Lower lobe of right lung (tissue), 2 donors: ENCODE measurements around the gene RABGEF1. TPM values are rescaled to one million over a fixed set of nuclear protein-coding genes. Genes with fewer than 3 reads are reported as not detected.
"Not testable (repeated sequence)": the region's sequence is repeated elsewhere in the genome, so short reads cannot be mapped to it uniquely, and the experiment has no call there.

Source experiments
- ATAC-seq, 2 donors: fragments of 200-7000 bp; cut with Tn5 transposase; one replicate each; pipeline ENCODE4 v1.9.1; 2020 to 2022; ENCODE audit warnings: mild to moderate bottlenecking in 2 of 2, moderate library complexity in 2 of 2
- DNase-seq: peaks from one replicate; pipeline ENCODE4 v3.0.0-alpha.2; 2020
- H3K27ac ChIP-seq: fragments of 200-600 bp; one replicate; pipeline ENCODE4 v1.8.0; 2022
- H3K27me3 ChIP-seq: fragments of 200-600 bp; one replicate; pipeline ENCODE4 v1.8.0; 2022; ENCODE audit warnings: low read depth
- H3K36me3 ChIP-seq: fragments of 200-600 bp; one replicate; pipeline ENCODE4 v1.8.0; 2022; ENCODE audit warnings: mild to moderate bottlenecking
- H3K4me1 ChIP-seq: fragments of 200-600 bp; one replicate; pipeline ENCODE4 v1.8.0; 2022
- H3K4me3 ChIP-seq: fragments of 200-600 bp; one replicate; pipeline ENCODE4 v1.8.0; 2022; ENCODE audit warnings: mild to moderate bottlenecking
- H3K9me3 ChIP-seq: fragments of 200-600 bp; one replicate; pipeline ENCODE4 v1.8.0; 2022
- intact Hi-C: fragments of 100-400 bp; cut with DNase I; formaldehyde crosslinking; loops from one replicate; pipeline ENCODE4 v1.11.0; 2022
- total RNA-seq: library from RNA; stranded (reverse); fragmentation: NEBNext Ultra II Directional; extraction: Animal tissue kit (Norgen Biotek cat#: 25700); gene quantifications from one replicate; pipeline ENCODE4 v1.2.1, GENCODE V29; 2021
- TF ChIP-seq, protein P1 (sequence below): fragments of 200-600 bp; IDR thresholded peaks from one replicate; pipeline ENCODE4 v1.8.0; 2022; ENCODE audit warnings: antibody characterized with exemption, mild to moderate bottlenecking
- donor health status: DM: no; HTN: yes; CAD: no; lungs with severe emphysema.

RABGEF1 gene
- total RNA-seq, 1 donor from 2014 or later = 24.1 TPM

DNA sequence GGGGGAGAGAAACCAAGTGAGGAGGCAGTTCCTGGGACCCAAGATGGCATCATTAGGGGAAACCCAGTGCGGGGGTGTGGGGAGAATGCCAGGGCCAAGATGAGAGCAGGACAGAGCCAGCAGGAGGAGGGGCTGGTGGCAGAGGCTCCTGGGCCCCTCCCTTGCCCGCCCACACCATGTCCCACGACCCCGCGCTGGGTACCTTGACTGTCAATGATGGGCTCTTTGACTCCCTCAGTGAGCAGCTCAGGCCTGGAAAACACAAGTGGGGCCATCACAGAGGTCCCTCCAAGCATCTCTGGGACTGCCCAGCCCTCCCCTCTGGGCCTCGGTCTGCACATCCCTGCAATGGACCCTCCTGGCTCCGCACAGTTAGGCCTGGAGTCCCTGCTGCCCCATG is 75.4 kb downstream of the RABGEF1 start:
- intact Hi-C loops = no loop called here
- Histone ChIP-seq H3K36me3 (peaks cover 9% of the 10 kb centered on the region), H3K27ac (no peak overlapping the region), H3K27me3 (no peaks in the 10 kb centered on the region), H3K4me3 (no peak overlapping the region), H3K4me1 (no peaks in the 10 kb centered on the region), H3K9me3 (no peaks in the 10 kb centered on the region)
- no peak for ATAC-seq
- DNase-seq = no peak
- TF ChIP-seq, protein P1, sequence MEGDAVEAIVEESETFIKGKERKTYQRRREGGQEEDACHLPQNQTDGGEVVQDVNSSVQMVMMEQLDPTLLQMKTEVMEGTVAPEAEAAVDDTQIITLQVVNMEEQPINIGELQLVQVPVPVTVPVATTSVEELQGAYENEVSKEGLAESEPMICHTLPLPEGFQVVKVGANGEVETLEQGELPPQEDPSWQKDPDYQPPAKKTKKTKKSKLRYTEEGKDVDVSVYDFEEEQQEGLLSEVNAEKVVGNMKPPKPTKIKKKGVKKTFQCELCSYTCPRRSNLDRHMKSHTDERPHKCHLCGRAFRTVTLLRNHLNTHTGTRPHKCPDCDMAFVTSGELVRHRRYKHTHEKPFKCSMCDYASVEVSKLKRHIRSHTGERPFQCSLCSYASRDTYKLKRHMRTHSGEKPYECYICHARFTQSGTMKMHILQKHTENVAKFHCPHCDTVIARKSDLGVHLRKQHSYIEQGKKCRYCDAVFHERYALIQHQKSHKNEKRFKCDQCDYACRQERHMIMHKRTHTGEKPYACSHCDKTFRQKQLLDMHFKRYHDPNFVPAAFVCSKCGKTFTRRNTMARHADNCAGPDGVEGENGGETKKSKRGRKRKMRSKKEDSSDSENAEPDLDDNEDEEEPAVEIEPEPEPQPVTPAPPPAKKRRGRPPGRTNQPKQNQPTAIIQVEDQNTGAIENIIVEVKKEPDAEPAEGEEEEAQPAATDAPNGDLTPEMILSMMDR = no peak

DNA sequence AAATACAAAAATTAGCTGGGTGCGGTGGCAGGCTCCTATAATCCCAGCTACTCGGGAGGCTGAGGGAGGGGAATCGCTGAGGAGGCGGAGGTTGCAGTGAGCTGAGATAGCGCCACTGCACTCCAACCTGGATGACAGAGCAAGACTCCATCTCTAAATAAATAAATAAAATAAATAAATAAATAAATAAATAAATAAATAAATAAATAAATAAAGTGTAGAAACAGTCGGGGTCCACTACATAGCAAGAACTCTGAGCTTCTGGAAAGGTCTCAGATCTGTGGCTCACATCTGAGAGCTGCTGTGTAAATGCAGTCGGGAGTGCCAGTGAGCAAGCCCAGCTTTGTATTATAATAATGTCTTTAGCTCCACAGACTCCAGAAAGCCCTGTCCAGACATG is 76.1 kb downstream of the RABGEF1 start:
- intact Hi-C loops, H3K9me3 ChIP-seq, H3K27me3 ChIP-seq, H3K4me3 ChIP-seq, DNase-seq, ATAC-seq, H3K27ac ChIP-seq, H3K4me1 ChIP-seq, H3K36me3 ChIP-seq: not testable (repeated sequence)

DNA sequence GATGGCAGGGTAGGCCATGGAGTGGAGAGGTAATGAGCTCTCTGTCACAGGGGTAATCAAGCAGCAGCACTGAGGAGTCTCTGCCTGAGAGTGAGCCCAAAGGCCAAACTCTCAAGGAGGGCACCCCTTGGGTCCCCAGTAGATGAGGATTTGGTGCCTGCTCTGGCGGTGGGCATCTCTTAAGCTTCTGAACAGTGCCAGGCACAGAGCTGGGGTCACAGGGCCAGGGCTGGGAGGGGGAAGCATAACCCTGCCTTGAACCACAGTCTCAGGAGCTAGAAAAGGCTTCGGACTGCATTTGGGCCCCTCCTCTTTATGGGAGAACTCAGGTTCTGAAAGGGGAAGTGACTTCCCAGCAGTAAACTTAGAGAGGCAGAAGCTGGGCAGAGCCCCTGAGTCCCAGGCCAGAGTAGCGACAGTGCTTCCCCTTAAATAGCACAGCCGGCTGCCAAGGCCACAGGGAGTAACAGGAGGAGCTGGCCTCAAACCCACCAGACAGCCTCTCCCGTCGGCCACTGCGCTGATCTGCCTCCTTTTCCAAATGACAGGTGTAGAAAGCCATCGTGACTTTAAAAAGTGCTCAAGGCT is 76.8 kb downstream of the RABGEF1 start:
- not testable (repeated sequence) for DNase-seq, H3K27ac ChIP-seq

DNA sequence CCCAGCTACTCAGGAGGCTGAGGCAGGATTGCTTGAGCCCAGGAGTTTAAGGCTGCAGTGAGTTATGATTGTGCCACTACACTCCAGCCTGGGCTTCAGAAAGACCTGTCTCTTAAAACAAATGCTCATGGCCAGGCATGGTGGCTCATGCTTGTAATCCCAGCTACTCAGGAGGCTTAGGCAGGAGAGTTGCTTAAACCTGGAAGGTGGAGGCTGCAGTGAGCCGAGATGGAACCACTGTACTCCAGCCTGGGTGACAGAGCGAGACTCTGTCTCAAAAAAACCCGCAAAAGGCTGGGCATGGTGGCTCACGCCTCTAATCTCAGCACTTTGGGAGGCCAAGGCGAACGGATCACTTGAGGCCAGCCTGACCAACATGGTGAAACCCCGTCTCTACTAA is 77.4 kb downstream of the RABGEF1 start:
- H3K4me1 ChIP-seq, H3K27ac ChIP-seq, H3K4me3 ChIP-seq, H3K27me3 ChIP-seq, DNase-seq, H3K36me3 ChIP-seq, H3K9me3 ChIP-seq, intact Hi-C loops, ATAC-seq: not testable (repeated sequence)

More for the DNA sequence above, 76.8 kb downstream of the RABGEF1 start:
- peak in 1 of 2 donors; percentile 57 for ATAC-seq
- H3K4me3 ChIP-seq, H3K36me3 ChIP-seq, H3K27me3 ChIP-seq, intact Hi-C loops, H3K4me1 ChIP-seq, H3K9me3 ChIP-seq: not testable (repeated sequence)

DNA sequence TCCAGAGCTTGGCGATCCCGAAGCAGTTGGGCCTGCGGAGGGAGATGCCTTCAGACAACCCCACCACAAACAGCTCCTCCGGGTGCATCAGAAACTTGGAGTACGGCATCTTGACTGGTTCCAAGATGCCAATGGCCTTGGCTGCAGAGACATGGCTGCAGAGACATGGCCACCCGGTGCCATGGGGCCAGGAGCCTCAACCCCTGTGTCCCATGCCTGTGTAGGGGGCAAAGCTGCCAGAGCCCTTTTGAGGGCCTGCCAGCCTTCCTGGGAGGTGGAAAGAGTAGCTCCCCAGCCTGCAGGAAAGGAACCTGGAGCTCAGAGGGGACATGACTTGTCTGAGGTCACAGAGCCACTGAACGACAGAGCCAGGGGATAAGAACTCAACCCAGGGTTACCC is 83.5 kb downstream of the RABGEF1 start:
- intact Hi-C loops = no loop called here
- Histone ChIP-seq H3K4me1 (no peaks in the 10 kb centered on the region), H3K4me3 (no peak overlapping the region)

DNA sequence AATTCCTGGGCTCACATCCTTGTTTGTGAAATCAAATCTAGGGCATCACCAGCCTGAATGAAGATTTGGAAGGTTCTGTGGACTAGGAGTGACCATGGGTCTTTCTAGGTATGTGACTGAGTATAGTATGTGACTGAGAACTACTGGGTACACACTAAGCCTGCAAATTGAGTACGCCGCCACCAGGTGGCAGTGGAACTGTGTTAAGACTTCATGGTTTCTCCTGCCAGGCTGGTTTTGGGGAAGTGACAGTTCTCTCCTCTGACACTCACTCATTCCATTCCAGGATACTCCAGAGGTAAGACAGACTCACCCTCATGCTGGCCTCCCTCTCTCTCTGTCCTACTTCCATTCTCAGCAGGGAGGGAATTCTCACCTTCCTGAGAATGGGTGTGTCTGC is 85.0 kb downstream of the RABGEF1 start:
- intact Hi-C loops, H3K9me3 ChIP-seq, DNase-seq, H3K4me3 ChIP-seq, H3K27ac ChIP-seq, H3K36me3 ChIP-seq, H3K4me1 ChIP-seq, H3K27me3 ChIP-seq: not testable (repeated sequence)
- TF ChIP-seq, protein P1 = peak; percentile 20
- ATAC-seq = peak; percentile 32 to 41

More for the DNA sequence above, 83.5 kb downstream of the RABGEF1 start:
- no peak for ATAC-seq
- peaks cover 3% of the 10 kb centered on the region for H3K9me3 ChIP-seq
- TF ChIP-seq, protein P1 = no peak
- no peaks in the 10 kb centered on the region for H3K36me3 ChIP-seq
- no peaks in the 10 kb centered on the region for H3K27me3 ChIP-seq
- no peak for DNase-seq
- H3K27ac ChIP-seq = no peak overlapping the region

DNA sequence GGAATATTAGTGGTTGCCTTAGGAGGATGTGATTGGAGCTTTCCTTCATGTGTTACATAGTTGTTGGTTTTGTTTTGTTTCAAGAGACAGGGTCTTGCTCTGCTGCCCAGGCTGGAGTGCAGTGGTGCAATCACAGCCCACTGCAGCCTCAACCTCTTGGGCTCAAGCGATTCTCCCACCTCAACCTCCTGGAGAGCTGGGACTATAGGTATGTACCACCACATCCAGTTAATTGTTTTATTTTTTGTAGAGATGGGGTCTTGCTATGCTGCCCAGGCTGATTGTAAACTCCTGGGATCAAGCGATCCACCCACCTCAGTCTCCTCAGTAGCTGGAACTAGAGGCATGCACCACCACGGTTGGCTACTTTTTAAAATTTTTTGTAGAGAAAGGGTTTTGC is 86.1 kb downstream of the RABGEF1 start:
- ATAC-seq (no peak), DNase-seq (no peak)
- TF ChIP-seq, protein P1 = no peak
- H3K9me3 ChIP-seq = peaks cover 3% of the 10 kb centered on the region
- no peaks in the 10 kb centered on the region for H3K36me3 ChIP-seq
- H3K4me3 ChIP-seq = no peak overlapping the region
- intact Hi-C loops = no loop called here
- no peaks in the 10 kb centered on the region for H3K4me1 ChIP-seq
- H3K27ac ChIP-seq = no peak overlapping the region
- H3K27me3 ChIP-seq = no peaks in the 10 kb centered on the region

DNA sequence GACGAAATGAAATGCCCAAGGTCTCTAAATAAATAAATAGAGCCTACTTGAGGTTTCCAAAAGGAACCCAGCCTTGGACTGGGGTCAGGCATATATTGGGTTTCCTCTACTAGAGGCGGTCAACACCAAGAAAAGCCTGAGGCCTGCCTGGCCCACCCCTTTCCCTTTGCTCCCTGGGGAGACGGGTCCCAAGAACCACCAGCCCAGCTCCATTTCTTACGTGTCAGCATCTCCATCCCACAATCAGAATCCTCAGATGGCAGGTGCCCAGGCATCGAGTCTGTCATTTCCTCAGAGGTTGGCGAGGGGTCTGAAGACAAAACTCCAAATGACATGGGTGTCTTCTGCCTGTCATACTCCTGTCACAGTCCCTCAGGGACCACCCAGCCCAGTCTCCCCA is 90.4 kb downstream of the RABGEF1 start:
- H3K4me1 ChIP-seq, H3K9me3 ChIP-seq, H3K27me3 ChIP-seq, H3K36me3 ChIP-seq, H3K4me3 ChIP-seq, intact Hi-C loops, ATAC-seq, H3K27ac ChIP-seq: not testable (repeated sequence)
- peak; percentile 15 for DNase-seq
